AG04450 (cell line): ENCODE results near the gene KIF25. TPM values are rescaled to one million over a fixed set of nuclear protein-coding genes. Genes with fewer than 3 reads are reported as not detected.
"Not testable (repeated sequence)": the region's sequence is repeated elsewhere in the genome, so short reads cannot be mapped to it uniquely, and the experiment has no call there.

Source experiments
- CTCF ChIA-PET: fragments of 300-600, 350-600 bp; formaldehyde crosslinking; extraction: SDS; loops from one replicate; lab custom pipeline; 2022; ENCODE audit warnings: antibody characterized with exemption, inconsistent platforms; lab: Charles Lee
- POLR2A ChIA-PET: fragments of 350-600 bp; formaldehyde crosslinking; extraction: SDS; loops from one replicate; lab custom pipeline; 2021; ENCODE audit warnings: antibody characterized with exemption, inconsistent platforms; lab: Yijun Ruan, JAX
- DNase-seq: peaks from one replicate; pipeline ENCODE4 v3.0.0-alpha.2; 2011; ENCODE audit warnings: low read depth, low spot score
- H3K27ac ChIP-seq: one replicate; pipeline ENCODE4 v1.5.1; 2012; ENCODE audit warnings: low read depth, low read length, control low read depth
- H3K27me3 ChIP-seq: one replicate; pipeline ENCODE4 v1.6.0; 2012; ENCODE audit warnings: low read length; ENCODE audit not compliant: control insufficient read depth, insufficient read depth
- H3K4me3 ChIP-seq: 2 replicates; pipeline ENCODE4 v1.5.1; 2011; ENCODE audit warnings: mild to moderate bottlenecking, low read depth, low read length, control low read depth
- H3K9me3 ChIP-seq: 2 replicates; pipeline ENCODE4 v1.5.1; 2012; ENCODE audit warnings: low read length; ENCODE audit not compliant: control insufficient read depth, insufficient read depth
- CTCF ChIP-seq: IDR thresholded peaks from 2 replicates; pipeline ENCODE4 v1.5.1; 2011; ENCODE audit warnings: low read depth, low read length, control low read depth, inconsistent platforms
- polyA plus RNA-seq: library from polyadenylated mRNA; depleted of rRNA; stranded (reverse); fragments of >200 nt; gene quantifications from 2 replicates; pipeline ENCODE4 v1.2.3, GENCODE V29; 2011

The KIF25 gene
- polyA plus RNA-seq, 1 experiment, result not detected

- Histone ChIP-seq H3K9me3 (peaks cover 60% of the 10 kb centered on the region), H3K27me3 (no peaks in the 10 kb centered on the region), H3K27ac (no peak overlapping the region), H3K4me3 (no peak overlapping the region)
- DNase-seq, result no peak
- ChIA-PET CTCF (no interaction called here), POLR2A (no interaction called here)
- TF ChIP-seq CTCF, result no peak
These were observed 76.7 kb downstream of the KIF25 start for GRCh38 chr6:168073937-168074730.

- POLR2A ChIA-PET, result no interaction called here
- Histone ChIP-seq H3K4me3 (no peak overlapping the region), H3K27me3 (no peaks in the 10 kb centered on the region), H3K9me3 (peaks cover 69% of the 10 kb centered on the region), H3K27ac (no peak overlapping the region)
- no peak for DNase-seq
- no peak for TF ChIP-seq CTCF
- CTCF ChIA-PET, result no interaction called here
These were observed 77.7 kb downstream of the KIF25 start for GRCh38 chr6:168075216-168075615.

- Histone ChIP-seq H3K9me3 (peaks cover 74% of the 10 kb centered on the region), H3K27ac (no peak overlapping the region), H3K27me3 (no peaks in the 10 kb centered on the region), H3K4me3 (no peak overlapping the region)
- DNase-seq, result no peak
- ChIA-PET CTCF (no interaction called here), POLR2A (no interaction called here)
- no peak for TF ChIP-seq CTCF
These were observed 78.3 kb downstream of the KIF25 start for GRCh38 chr6:168075787-168076202.

GRCh38 chr6:168077401-168077800 is 79.9 kb downstream of the KIF25 start:
- POLR2A ChIA-PET, CTCF ChIA-PET, H3K4me3 ChIP-seq, H3K27me3 ChIP-seq, H3K27ac ChIP-seq, DNase-seq: not testable (repeated sequence)
- peaks cover 63% of the 10 kb centered on the region for H3K9me3 ChIP-seq

GRCh38 chr6:168078175-168078942 is 80.9 kb downstream of the KIF25 start:
- no peak for DNase-seq
- no peaks in the 10 kb centered on the region for H3K27me3 ChIP-seq
- ChIA-PET POLR2A (no interaction called here), CTCF (no interaction called here)
- no peak overlapping the region for H3K4me3 ChIP-seq
- no peak for TF ChIP-seq CTCF
- H3K27ac ChIP-seq, result no peak overlapping the region
- H3K9me3 ChIP-seq, result peaks cover 54% of the 10 kb centered on the region
